K562 (cell line): Measurements from ENCODE around the gene PAX8. TPM values are rescaled to one million over a fixed set of nuclear protein-coding genes. Genes with fewer than 3 reads are reported as not detected.

Experiments used
- ATAC-seq: fragments of 200-7000 bp; cut with Tn5 transposase; 3 replicates; pipeline ENCODE4 v1.9.1; 2020; ENCODE audit warnings: moderate library complexity
- BruUV-seq: library from RNA; stranded (reverse); fragments of 400-500 nt; replicated peaks from 2 replicates; lab custom pipeline; 2021; lab: Mats Ljungman, UMichigan
- CTCF ChIA-PET: fragments of 300-600 bp; formaldehyde crosslinking; extraction: SDS; loops from one replicate; lab custom pipeline; 2021; ENCODE audit warnings: low intra/inter-chr PET ratio; lab: Yijun Ruan, JAX
- POLR2A ChIA-PET: fragments of 300-600, 350-650 bp; sonication (Branson Sonifier 250); formaldehyde crosslinking; extraction: SDS; loops from one replicate; lab custom pipeline; 2021; ENCODE audit warnings: antibody characterized with exemption, inconsistent platforms; lab: Yijun Ruan, JAX
- DNase-seq, 4 experiments: peaks; one replicate each; pipeline versions ENCODE4 v3.0.0 to v3.0.0-alpha.2; 2011 to 2018; ENCODE audit warnings: low spot score in 3 of 4, mixed read lengths in 3 of 4; ENCODE audit errors: extremely low read depth in 1 of 4
- FAIRE-seq: peaks from 2 replicates; lab custom pipeline; 2011; peaks lifted over from hg19 to GRCh38; lab: Jason Lieb, UNC
- H2AFZ ChIP-seq: 2 replicates; pipeline ENCODE4 v1.6.0; 2011; ENCODE audit warnings: low read depth, low read length, control low read depth, inconsistent platforms
- H3K27ac ChIP-seq: fragments of 200-600 bp; 3 replicates; pipeline ENCODE4 v1.8.0; 2011; ENCODE audit warnings: low read depth, mild to moderate bottlenecking, control low read depth, inconsistent platforms, low read length, moderate library complexity, mixed read lengths; ENCODE audit errors: extremely low read depth
- H3K27me3 ChIP-seq, 2 experiments: fragments of 300-600 bp in 1 of 2; 2 replicates in 1 of 2; 3 replicates in 1 of 2; pipeline versions ENCODE4 v1.6.0 to v1.8.0; 2011; ENCODE audit warnings: inconsistent platforms in 2 of 2, low read length in 2 of 2, mild to moderate bottlenecking in 1 of 2, mixed read lengths in 1 of 2, moderate library complexity in 1 of 2; ENCODE audit not compliant: control insufficient read depth in 2 of 2, insufficient read depth in 2 of 2
- H3K36me3 ChIP-seq: fragments of 300-600 bp; 3 replicates; pipeline ENCODE4 v1.8.0; 2011; ENCODE audit warnings: mild to moderate bottlenecking, low read length, inconsistent platforms; ENCODE audit not compliant: control insufficient read depth, insufficient read depth
- H3K4me1 ChIP-seq, 2 experiments: fragments of 200-600 bp in 1 of 2; replicated peaks in 1 of 2; 2 replicates in 1 of 2; 3 replicates in 1 of 2; pipeline versions ENCODE4 v1.5.1 to v1.8.0; 2011; ENCODE audit warnings: inconsistent platforms in 2 of 2, low read length in 2 of 2, mild to moderate bottlenecking in 1 of 2, mixed read lengths in 1 of 2, moderate library complexity in 1 of 2; ENCODE audit not compliant: control insufficient read depth in 2 of 2, insufficient read depth in 2 of 2
- H3K4me2 ChIP-seq: 2 replicates; pipeline ENCODE4 v1.6.1; 2011; ENCODE audit warnings: low read length, control low read depth, inconsistent platforms, mixed read lengths; ENCODE audit not compliant: insufficient read depth
- H3K4me3 ChIP-seq: fragments of 200-600 bp; sonication (generic), shearing (Covaris generic); 2 replicates; pipeline ENCODE4 v1.5.1; 2016; ENCODE audit warnings: control low read depth, inconsistent platforms
- H3K79me2 ChIP-seq: fragments of 200-600 bp; 3 replicates; pipeline ENCODE4 v1.8.0; 2011; ENCODE audit warnings: low read length, inconsistent platforms; ENCODE audit not compliant: control insufficient read depth, insufficient read depth
- H3K9ac ChIP-seq, 2 experiments: 2 replicates each; pipeline versions ENCODE4 v1.6.0 to v1.6.1; 2011; ENCODE audit warnings: low read depth in 2 of 2, low read length in 2 of 2, control low read depth in 1 of 2, inconsistent platforms in 1 of 2, mild to moderate bottlenecking in 1 of 2, mixed read lengths in 1 of 2; ENCODE audit not compliant: insufficient read depth in 1 of 2
- H3K9me1 ChIP-seq: one replicate; pipeline ENCODE4 v1.6.0; 2011; ENCODE audit warnings: inconsistent platforms, mild to moderate bottlenecking, low read length, moderate library complexity; ENCODE audit not compliant: control insufficient read depth, insufficient read depth
- H3K9me3 ChIP-seq: replicated peaks from 2 replicates; pipeline ENCODE4 v1.5.1; 2011; ENCODE audit warnings: low read depth, low read length, inconsistent platforms; ENCODE audit not compliant: control insufficient read depth, insufficient read depth
- H4K20me1 ChIP-seq: replicated peaks from 2 replicates; pipeline ENCODE4 v1.6.1; 2011; ENCODE audit warnings: low read length, inconsistent platforms, mixed read lengths; ENCODE audit not compliant: control insufficient read depth, insufficient read depth
- ELF2 ChIP-seq: fragments of 250-450 bp; sonication (Bioruptor Pico); IDR thresholded peaks from 2 replicates; pipeline ENCODE4 v1.5.0; 2021; ENCODE audit warnings: mild to moderate bottlenecking
- EP300 ChIP-seq: IDR thresholded peaks from 2 replicates; pipeline ENCODE4 v1.6.1; 2012; ENCODE audit warnings: low read length, improper control_type of control experiment
- IFI16 ChIP-seq: fragments of 250-450 bp; sonication (Bioruptor Pico); IDR thresholded peaks from 2 replicates; pipeline ENCODE4 v2.1.2; 2022; ENCODE audit warnings: mild to moderate bottlenecking, inconsistent platforms
- MEF2A ChIP-seq: IDR thresholded peaks from 2 replicates; pipeline ENCODE4 v1.6.1; 2011; ENCODE audit warnings: low read depth, mild to moderate bottlenecking, low read length, moderate library complexity; ENCODE audit not compliant: control insufficient read depth
- MTA2 ChIP-seq: fragments of 450-650 bp; IDR thresholded peaks from 2 replicates; pipeline ENCODE4 v1.6.1; 2016; ENCODE audit warnings: low read depth
- RBM25 ChIP-seq: fragments of 200-400 bp; formaldehyde crosslinking; IDR thresholded peaks from 2 replicates; pipeline ENCODE4 v1.6.1; 2018; ENCODE audit warnings: low read length, low read depth, moderate library complexity; ENCODE audit not compliant: severe bottlenecking
- RCOR1 ChIP-seq, 2 experiments: IDR thresholded peaks; 2 replicates each; pipeline ENCODE4 v1.6.1; 2012; ENCODE audit warnings: low read depth in 2 of 2, low read length in 2 of 2, borderline replicate concordance in 1 of 2, improper control_type of control experiment in 1 of 2
- SOX6 ChIP-seq: fragments of 450-650 bp; IDR thresholded peaks from 2 replicates; pipeline ENCODE4 v1.6.1; 2014; ENCODE audit warnings: mild to moderate bottlenecking
- ZNF324 ChIP-seq: fragments of 250-450 bp; sonication (Bioruptor Pico); IDR thresholded peaks from 2 replicates; pipeline ENCODE4 v1.4.0; 2020; ENCODE audit warnings: mild to moderate bottlenecking
- WGBS: fragments of 100-300 bp; shearing (Covaris generic); methylation state at CpG from one replicate; pipeline ENCODE4 v1.1.6; 2016; ENCODE audit warnings: low coverage, mixed read lengths; ENCODE audit not compliant: insufficient coverage; ENCODE audit errors: missing lambda C conversion rate; 5-methylcytosine and 5-hydroxymethylcytosine counted together
- in situ Hi-C: fragments of 300-500 bp; cut with MboI; formaldehyde crosslinking; loops from 4 replicates; pipeline ENCODE4 v1.15.0; 2018; ENCODE audit warnings: inconsistent platforms, mixed read lengths
- intact Hi-C: fragments of 100-400 bp; cut with micrococcal nuclease; formaldehyde crosslinking; loops from 2 replicates; pipeline ENCODE4 v1.14.2; 2022
- polyA plus RNA-seq, 8 experiments: library from polyadenylated mRNA; depleted of rRNA in 4 of 8; stranded (reverse) in 5 of 8; unstranded in 3 of 8; fragments of >200 nt; fragmentation: Nextera tagmentation in 2 of 8; fragmentation: Illumina TruSeq in 1 of 8; extraction: Ambion mirVana in 2 of 8; extraction: Trizol in 1 of 8; gene quantifications; 2 replicates each; pipeline versions ENCODE4 v1.2.1 to v1.2.3, GENCODE V29; 2011 to 2014; ENCODE audit warnings: inconsistent platforms in 1 of 8, missing spikeins in 1 of 8
- total RNA-seq, 7 experiments: library from RNA; depleted of rRNA in 6 of 7; stranded (reverse); fragments of >200 nt in 6 of 7; fragmentation: Illumina TruSeq in 2 of 7; extraction: Trizol in 2 of 7; gene quantifications; 2 replicates each; pipeline versions ENCODE4 v1.2.1 to v1.2.3, GENCODE V29; 2011 to 2021; ENCODE audit warnings: low replicate concordance in 1 of 7
- TF ChIP-seq, protein P1 (sequence below), 3 experiments: IDR thresholded peaks in 2 of 3; conservative IDR thresholded peaks in 1 of 3; 2 replicates each; pipeline ENCODE4 v1.5.1; 2011 to 2012; ENCODE audit warnings: low read length in 3 of 3, mild to moderate bottlenecking in 3 of 3, control low read depth in 2 of 3, improper control_type of control experiment in 1 of 3, inconsistent platforms in 1 of 3, low read depth in 1 of 3, mixed read lengths in 1 of 3, moderate library complexity in 1 of 3; ENCODE audit not compliant: insufficient read depth in 2 of 3

The PAX8 gene
- total and polyA plus RNA-seq, 9 of the 15 experiments (the other 6 are each of a cell fraction or from before 2014, with no cell fraction given), result 0.13 to 2.1 (median 0.51) TPM

DNA sequence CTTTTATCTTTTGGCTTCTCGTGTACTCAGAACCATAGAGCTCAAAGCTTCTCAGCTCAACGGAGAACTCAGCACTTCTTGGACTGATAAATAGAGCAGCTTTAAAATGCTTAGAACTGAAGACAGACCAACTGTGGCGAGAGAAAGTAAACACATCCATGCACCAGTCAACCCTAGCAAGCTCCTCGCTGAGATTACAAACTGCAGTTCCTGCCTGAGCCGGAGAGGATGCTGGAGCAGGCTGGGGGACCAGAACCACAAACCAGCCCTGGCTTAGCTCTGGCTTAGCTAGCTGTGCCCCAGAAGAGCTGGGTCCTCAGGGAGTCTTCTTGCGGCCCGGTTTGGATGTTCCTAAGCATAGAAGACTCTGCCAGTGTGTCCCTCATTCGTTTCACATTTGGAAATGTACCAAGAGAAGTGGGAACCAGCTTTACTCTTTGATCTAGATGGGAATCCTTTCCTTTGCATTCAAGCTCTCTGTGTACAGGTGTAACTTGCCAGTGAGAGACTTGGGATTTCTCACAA is 5.6 kb downstream of the PAX8 start:
- ATAC-seq, result peak; percentile 91
- Histone ChIP-seq H3K27me3 (peaks cover 19 to 26% of the 10 kb centered on the region in 2 experiments; a peak in 4 of 5 replicates), H4K20me1 (no peaks in the 10 kb centered on the region; the same call in 1 of the 2 replicates), H3K4me1 (peaks cover 0 to 10% of the 10 kb centered on the region in 2 experiments; a peak in 2 of 5 replicates), H3K79me2 (no peaks in the 10 kb centered on the region), H3K9me3 (no peaks in the 10 kb centered on the region), H2AFZ (no peak overlapping the region), H3K9ac (no peak overlapping the region), H3K9me1 (peaks cover 6% of the 10 kb centered on the region), H3K36me3 (no peaks in the 10 kb centered on the region), H3K4me3 (no peak overlapping the region), H3K4me2 (no peak overlapping the region), H3K27ac (no peak overlapping the region)
- intact Hi-C loops (no loop called here), in situ Hi-C loops (no loop called here)
- peak in 2 of 4 experiments; percentile 23 to 28 for DNase-seq
- 3% methylated on average over 8 of the region's 8 CpGs for WGBS
- peak; percentile 15 for FAIRE-seq
- POLR2A ChIA-PET, result interaction anchor here (1.0 kb wide), 2 partner anchors 13 to 80 kb away, joined by 3 to 5 read pairs; no protein-coding TSS in a partner anchor
- BruUV-seq, result no TSS peak
- CTCF ChIA-PET, result no interaction called here
- TF ChIP-seq IFI16 (CRISPR knock-in tag) (no peak), SOX6 (no peak), ELF2 (no peak), ZNF324 (CRISPR knock-in tag) (no peak), RCOR1 (IDR thresholded peaks at IDR 0.05; ENCODE audit: borderline replicate concordance in 1 of 2, low read depth in 2 of 2, low read length in 2 of 2) (0 out of 4 replicates have a peak, but pooled peaks of 1 of the 2 experiments have one; percentile 14), MTA2 (no peak), MEF2A (no peak), RBM25 (no peak), EP300 (no peak)
- TF ChIP-seq, protein P1, sequence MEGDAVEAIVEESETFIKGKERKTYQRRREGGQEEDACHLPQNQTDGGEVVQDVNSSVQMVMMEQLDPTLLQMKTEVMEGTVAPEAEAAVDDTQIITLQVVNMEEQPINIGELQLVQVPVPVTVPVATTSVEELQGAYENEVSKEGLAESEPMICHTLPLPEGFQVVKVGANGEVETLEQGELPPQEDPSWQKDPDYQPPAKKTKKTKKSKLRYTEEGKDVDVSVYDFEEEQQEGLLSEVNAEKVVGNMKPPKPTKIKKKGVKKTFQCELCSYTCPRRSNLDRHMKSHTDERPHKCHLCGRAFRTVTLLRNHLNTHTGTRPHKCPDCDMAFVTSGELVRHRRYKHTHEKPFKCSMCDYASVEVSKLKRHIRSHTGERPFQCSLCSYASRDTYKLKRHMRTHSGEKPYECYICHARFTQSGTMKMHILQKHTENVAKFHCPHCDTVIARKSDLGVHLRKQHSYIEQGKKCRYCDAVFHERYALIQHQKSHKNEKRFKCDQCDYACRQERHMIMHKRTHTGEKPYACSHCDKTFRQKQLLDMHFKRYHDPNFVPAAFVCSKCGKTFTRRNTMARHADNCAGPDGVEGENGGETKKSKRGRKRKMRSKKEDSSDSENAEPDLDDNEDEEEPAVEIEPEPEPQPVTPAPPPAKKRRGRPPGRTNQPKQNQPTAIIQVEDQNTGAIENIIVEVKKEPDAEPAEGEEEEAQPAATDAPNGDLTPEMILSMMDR (IDR thresholded peaks at IDR 0.05 in 2 of 3, conservative IDR thresholded peaks at IDR 0.05 in 1 of 3; ENCODE audit: insufficient read depth in 2 of 3, low read depth in 1 of 3, low read length in 3 of 3), result 0 out of 6 replicates have a peak, but pooled peaks of 1 of the 3 experiments have one; percentile 10
